Cardiac fibroblast (primary cell): ENCODE measurements around the gene USH2A.

ENCODE experiments used
- DNase-seq, 2 donors: peaks; one replicate each; pipeline versions ENCODE4 v3.0.0 to v3.0.0-alpha.2; 2010; ENCODE audit warnings: low read depth in 2 of 2
- H3K4me3 ChIP-seq, 2 donors: replicated peaks in 1 of 2; 1 replicate in 1 of 2; 2 replicates in 1 of 2; pipeline ENCODE4 v1.5.1; 2011; ENCODE audit warnings: low read depth in 2 of 2, low read length in 2 of 2, mild to moderate bottlenecking in 2 of 2, moderate library complexity in 1 of 2
- CTCF ChIP-seq: IDR thresholded peaks from one replicate; pipeline ENCODE4 v1.5.1; 2011; ENCODE audit warnings: low read depth, mild to moderate bottlenecking, low read length, inconsistent platforms

USH2A gene

GRCh38 chr1:215932558-215932957, 490.7 kb downstream of the USH2A start:
- no peak for DNase-seq
- no peak overlapping the region for H3K4me3 ChIP-seq
- no peak for TF ChIP-seq CTCF

- no peak for DNase-seq
- no peak overlapping the region for H3K4me3 ChIP-seq
- TF ChIP-seq CTCF, result no peak
These were observed 496.6 kb downstream of the USH2A start for GRCh38 chr1:215926670-215927069.

- no peak for TF ChIP-seq CTCF
- no peak for DNase-seq
- H3K4me3 ChIP-seq, result no peak overlapping the region
These were observed 500.0 kb downstream of the USH2A start for GRCh38 chr1:215923129-215923824.

- TF ChIP-seq CTCF, result no peak
- peak; percentile 10 to 29 for DNase-seq
- H3K4me3 ChIP-seq, result no peak overlapping the region
These were observed 511.8 kb downstream of the USH2A start for GRCh38 chr1:215911406-215911968.

GRCh38 chr1:215905493-215906115, 517.6 kb downstream of the USH2A start:
- H3K4me3 ChIP-seq, result no peak overlapping the region
- TF ChIP-seq CTCF, result no peak
- DNase-seq, result no peak

GRCh38 chr1:215900684-215901083, 522.6 kb downstream of the USH2A start:
- TF ChIP-seq CTCF, result no peak
- no peak overlapping the region for H3K4me3 ChIP-seq

More at GRCh38 chr1:215900684-215901083, 522.6 kb downstream of the USH2A start:
- no peak for DNase-seq
